Right lobe of liver (tissue), 4 donors: ENCODE results near the gene ADCY3.

Experiments
- CTCF ChIP-seq, 4 donors: fragments of 200-600 bp in 3 of 4; fragments of 450-650 bp in 1 of 4; IDR thresholded peaks; one replicate each; pipeline versions ENCODE4 v1.5.1 to v1.8.0; 2016 to 2022; ENCODE audit warnings: antibody characterized with exemption in 4 of 4, mild to moderate bottlenecking in 2 of 4
- POLR2A ChIP-seq: fragments of 450-650 bp; IDR thresholded peaks from one replicate; pipeline ENCODE4 v1.6.1; 2017; ENCODE audit warnings: antibody characterized with exemption, mild to moderate bottlenecking
- donor health status: DM: no; HTN: no; CAD: no.
- donor health status: DM: no; HTN: no; CAD: no.
- donor health status: DM: no; HTN: yes; CAD: no.

DNA sequence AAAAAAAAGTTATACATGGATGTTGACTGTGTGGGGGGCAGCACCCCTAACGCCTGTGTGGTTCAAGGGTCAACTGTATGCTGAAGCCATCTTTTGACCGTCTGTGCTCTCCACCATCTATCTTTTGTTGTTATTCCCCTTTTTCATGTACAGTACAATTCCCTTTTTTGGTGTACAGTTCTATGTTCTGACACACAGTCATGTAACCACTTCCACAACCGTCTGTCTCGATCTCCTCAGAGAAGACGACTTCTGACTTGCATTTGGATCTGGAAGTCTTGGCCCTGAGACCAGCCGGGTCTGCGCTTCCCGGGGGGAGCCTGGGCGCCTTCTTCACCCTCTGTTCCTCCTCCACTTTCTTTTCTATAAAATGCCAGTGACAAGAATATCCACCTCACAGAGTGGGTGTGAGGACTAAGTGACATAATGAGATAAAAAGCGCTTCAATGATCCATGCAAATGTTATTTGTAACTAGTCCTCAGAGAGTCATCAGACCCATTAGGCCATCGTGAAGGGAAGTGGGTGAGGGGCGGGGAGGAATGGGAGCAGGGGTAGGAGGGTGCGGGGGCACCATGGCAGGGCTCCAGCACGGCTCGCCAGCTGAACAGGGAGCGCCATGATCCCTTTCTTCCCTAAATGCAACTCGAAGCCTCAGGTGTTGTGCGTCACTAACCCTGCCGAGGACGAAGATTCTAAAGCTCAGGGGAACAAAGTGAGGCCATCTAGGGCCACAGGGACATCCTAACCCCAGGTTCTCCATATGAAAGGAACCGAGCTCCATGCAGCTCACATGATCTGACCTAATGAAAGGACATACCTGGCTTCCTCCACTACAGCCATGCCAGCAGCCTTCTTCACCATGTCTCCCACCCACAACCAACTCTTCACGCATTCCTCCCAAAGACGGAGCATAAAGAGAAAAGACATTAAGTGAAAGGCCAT, 16.6 kb downstream of the ADCY3 start:
- TF ChIP-seq CTCF (IDR thresholded peaks at IDR 0.05) (no peak), POLR2A (no peak)
